ENCODE data around the gene DOK6.

GRCh38 chr18:69758458-69758857 is 357.8 kb downstream of the DOK6 start:
- TF ChIP-seq POLR2AphosphoS5 (IDR thresholded peaks at IDR 0.05; ENCODE audit: low read depth, low read length) (no peak), POLR2A (IDR thresholded peaks at IDR 0.05; ENCODE audit: low read depth, low read length) (no peak), POU2F2 (IDR thresholded peaks at IDR 0.05; ENCODE audit: low read depth, low read length) (no peak), TAF1 (IDR thresholded peaks at IDR 0.05; ENCODE audit: low read depth, low read length) (no peak), SPI1 (IDR thresholded peaks at IDR 0.05; ENCODE audit: low read depth, low read length) (no peak)

All from GM12891 (cell line).